Right lobe of liver (tissue), 4 donors: ENCODE results near the gene LIPE.

ENCODE experiments used
- POLR2A ChIP-seq: fragments of 450-650 bp; IDR thresholded peaks from one replicate; pipeline ENCODE4 v1.6.1; 2017; ENCODE audit warnings: antibody characterized with exemption, mild to moderate bottlenecking
- TF ChIP-seq, protein P1 (sequence below), 4 donors: fragments of 200-600 bp in 3 of 4; fragments of 450-650 bp in 1 of 4; IDR thresholded peaks; one replicate each; pipeline versions ENCODE4 v1.5.1 to v1.8.0; 2016 to 2022; ENCODE audit warnings: antibody characterized with exemption in 4 of 4, mild to moderate bottlenecking in 2 of 4
- donor health status: DM: no; HTN: no; CAD: no.
- donor health status: DM: no; HTN: no; CAD: no.
- donor health status: DM: no; HTN: yes; CAD: no.

DNA sequence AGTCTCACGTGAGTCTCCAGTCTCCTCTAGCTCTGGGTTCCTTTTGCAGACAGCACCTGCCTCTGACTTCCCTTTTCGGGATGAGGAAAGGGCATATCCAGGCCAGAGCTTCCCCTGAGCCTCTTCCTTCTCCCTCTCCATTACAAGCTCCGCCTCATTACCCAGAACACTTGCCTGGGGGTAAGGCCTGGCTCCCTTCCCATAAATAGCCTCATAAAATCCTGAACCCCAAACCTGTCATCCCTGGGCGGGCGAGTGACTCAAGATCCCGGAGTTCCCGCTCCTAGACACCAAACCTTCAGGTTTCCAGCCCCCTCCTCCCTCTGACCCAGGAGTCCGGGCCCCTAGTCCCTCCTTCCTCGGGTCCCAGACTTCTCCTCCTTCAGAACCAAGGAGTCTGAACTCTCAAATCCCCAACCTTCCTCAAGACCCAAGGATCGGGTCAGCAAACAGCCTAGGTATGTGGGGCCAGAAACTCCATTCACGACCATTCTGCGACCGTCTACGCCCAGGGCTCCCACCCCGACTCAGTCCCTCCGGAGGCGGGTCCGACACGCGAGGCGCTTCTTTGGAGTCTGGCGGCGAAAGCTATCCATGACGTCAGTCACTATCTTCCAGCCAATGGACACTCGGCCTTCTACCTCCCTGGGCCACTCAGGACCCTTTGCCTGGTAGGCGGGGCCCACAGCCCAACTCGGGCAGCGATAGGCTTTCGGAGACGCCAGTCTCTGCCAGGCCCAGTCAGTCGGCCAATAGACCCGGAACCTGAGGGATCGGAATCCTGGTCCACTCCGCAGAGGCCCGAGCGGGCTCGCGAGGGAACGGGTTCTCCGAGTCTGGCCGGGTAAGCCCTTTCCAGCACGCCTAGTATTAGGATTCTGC is 30.6 kb downstream of the LIPE start:
- TF ChIP-seq, protein P1, sequence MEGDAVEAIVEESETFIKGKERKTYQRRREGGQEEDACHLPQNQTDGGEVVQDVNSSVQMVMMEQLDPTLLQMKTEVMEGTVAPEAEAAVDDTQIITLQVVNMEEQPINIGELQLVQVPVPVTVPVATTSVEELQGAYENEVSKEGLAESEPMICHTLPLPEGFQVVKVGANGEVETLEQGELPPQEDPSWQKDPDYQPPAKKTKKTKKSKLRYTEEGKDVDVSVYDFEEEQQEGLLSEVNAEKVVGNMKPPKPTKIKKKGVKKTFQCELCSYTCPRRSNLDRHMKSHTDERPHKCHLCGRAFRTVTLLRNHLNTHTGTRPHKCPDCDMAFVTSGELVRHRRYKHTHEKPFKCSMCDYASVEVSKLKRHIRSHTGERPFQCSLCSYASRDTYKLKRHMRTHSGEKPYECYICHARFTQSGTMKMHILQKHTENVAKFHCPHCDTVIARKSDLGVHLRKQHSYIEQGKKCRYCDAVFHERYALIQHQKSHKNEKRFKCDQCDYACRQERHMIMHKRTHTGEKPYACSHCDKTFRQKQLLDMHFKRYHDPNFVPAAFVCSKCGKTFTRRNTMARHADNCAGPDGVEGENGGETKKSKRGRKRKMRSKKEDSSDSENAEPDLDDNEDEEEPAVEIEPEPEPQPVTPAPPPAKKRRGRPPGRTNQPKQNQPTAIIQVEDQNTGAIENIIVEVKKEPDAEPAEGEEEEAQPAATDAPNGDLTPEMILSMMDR (IDR thresholded peaks at IDR 0.05), result no peak
- TF ChIP-seq POLR2A, result peak; percentile 50
